ENCODE measurements around the gene MFRP. TPM values are rescaled to one million over a fixed set of nuclear protein-coding genes. Genes with fewer than 3 reads are reported as not detected.

Gene MFRP
- total and polyA plus RNA-seq, 9 of the 15 experiments (the other 6 are each of a cell fraction or from before 2014, with no cell fraction given) = not detected

DNA sequence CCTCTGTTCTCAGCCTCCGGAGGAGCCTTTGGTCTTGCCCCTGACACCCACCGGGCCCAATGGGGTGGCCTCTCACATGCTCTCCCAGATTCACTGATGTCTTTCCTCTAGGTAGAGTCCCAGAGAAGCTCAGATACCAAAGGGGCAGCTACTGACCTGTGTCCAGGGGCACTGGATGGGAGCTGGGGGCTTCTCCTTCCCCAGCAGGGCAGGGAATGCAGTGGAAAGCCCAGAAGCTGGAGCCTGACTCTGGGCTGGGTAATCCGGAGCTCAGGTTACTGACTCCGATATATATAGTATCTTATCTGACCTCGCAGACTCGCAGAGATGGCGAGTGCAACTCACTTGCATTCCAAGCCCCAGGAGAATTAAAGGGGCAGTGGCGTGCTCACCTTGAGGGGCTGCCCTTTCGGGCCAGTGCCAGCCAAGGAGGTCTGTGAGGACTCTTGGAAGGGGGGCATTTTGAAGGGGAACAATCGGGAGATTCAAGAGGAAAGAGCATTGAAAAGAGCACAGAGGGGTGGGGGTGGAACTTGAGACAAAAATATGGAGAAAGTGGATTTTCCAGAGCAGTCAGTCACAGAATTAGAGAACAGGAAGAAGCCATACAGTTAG is 32.5 kb upstream of the MFRP start:
- peak overlapping the region; percentile 71 for H3K4me2 ChIP-seq (ENCODE audit: insufficient read depth, low read length)
- H3K36me3 ChIP-seq (ENCODE audit: control insufficient read depth, insufficient read depth, low read length) = peaks cover 10% of the 10 kb centered on the region; the same call in 1 of the 3 replicates
- H3K79me2 ChIP-seq (ENCODE audit: control insufficient read depth, insufficient read depth, low read length) = peaks cover 25% of the 10 kb centered on the region
- intact Hi-C loops (cut with micrococcal nuclease) = loop anchor here (5.0 kb wide), 1 partner anchor 272 kb away; the partner anchor contains the start of gene C2CD2L
- H3K9ac ChIP-seq (ENCODE audit: insufficient read depth in 1 of 2, low read depth in 2 of 2, low read length in 2 of 2) = peak overlapping the region; percentile 66 to 73
- under 1% methylated on average over 9 of the region's 10 CpGs for WGBS (ENCODE audit: insufficient coverage, low coverage, missing lambda C conversion rate)
- POLR2A ChIA-PET = interaction anchor here (0.6 to 6.0 kb wide), 10 partner anchors 11 to 284 kb away, joined by 3 to 34 read pairs (median 3); no protein-coding TSS in a partner anchor
- peak overlapping the region; percentile 26 for H3K4me3 ChIP-seq
- FAIRE-seq (peak; percentile 76), DNase-seq (ENCODE audit: extremely low read depth in 1 of 4, low spot score in 3 of 4) (peak in 3 of 4 experiments; percentile 23 to 85 (median 64)), ATAC-seq (peak; percentile 58)
- in situ Hi-C loops (cut with MboI) = no loop called here
- no peaks in the 10 kb centered on the region for H3K27me3 ChIP-seq (ENCODE audit: control insufficient read depth in 2 of 2, insufficient read depth in 2 of 2, low read length in 2 of 2)
- BruUV-seq (replicated peaks) = no TSS peak
- no peaks in the 10 kb centered on the region for H3K9me1 ChIP-seq (ENCODE audit: control insufficient read depth, insufficient read depth, low read length)
- H3K27ac ChIP-seq (ENCODE audit: extremely low read depth, low read depth, low read length) = peak overlapping the region; percentile 72
- 0 out of 2 replicates have a peak overlapping the region, but pooled peaks have one; percentile 57 for H2AFZ ChIP-seq (ENCODE audit: low read depth, low read length)
- H4K20me1 ChIP-seq (replicated peaks; ENCODE audit: control insufficient read depth, insufficient read depth, low read length) = peaks cover 5% of the 10 kb centered on the region; the same call in 1 of the 2 replicates
- CTCF ChIA-PET (ENCODE audit: low intra/inter-chr PET ratio) = interaction anchor here (4.2 kb wide), 1 partner anchor 22 kb away, joined by 27 read pairs; no protein-coding TSS in a partner anchor
- peaks cover 64 to 72% of the 10 kb centered on the region in 2 experiments for H3K4me1 ChIP-seq (replicated peaks in 1 of 2; ENCODE audit: control insufficient read depth in 2 of 2, insufficient read depth in 2 of 2, low read length in 2 of 2)
- H3K9me3 ChIP-seq (replicated peaks; ENCODE audit: control insufficient read depth, insufficient read depth, low read depth, low read length) = no peaks in the 10 kb centered on the region; the same call in 1 of the 2 replicates
- no peak for TF ChIP-seq NONO (IDR thresholded peaks at IDR 0.05; ENCODE audit: low read depth in 2 of 2, low read length in 1 of 2)
- TF ChIP-seq, protein P1, sequence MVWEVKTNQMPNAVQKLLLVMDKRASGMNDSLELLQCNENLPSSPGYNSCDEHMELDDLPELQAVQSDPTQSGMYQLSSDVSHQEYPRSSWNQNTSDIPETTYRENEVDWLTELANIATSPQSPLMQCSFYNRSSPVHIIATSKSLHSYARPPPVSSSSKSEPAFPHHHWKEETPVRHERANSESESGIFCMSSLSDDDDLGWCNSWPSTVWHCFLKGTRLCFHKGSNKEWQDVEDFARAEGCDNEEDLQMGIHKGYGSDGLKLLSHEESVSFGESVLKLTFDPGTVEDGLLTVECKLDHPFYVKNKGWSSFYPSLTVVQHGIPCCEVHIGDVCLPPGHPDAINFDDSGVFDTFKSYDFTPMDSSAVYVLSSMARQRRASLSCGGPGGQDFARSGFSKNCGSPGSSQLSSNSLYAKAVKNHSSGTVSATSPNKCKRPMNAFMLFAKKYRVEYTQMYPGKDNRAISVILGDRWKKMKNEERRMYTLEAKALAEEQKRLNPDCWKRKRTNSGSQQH (CRISPR knock-in tag; IDR thresholded peaks at IDR 0.05) = no peak
- no peak for TF ChIP-seq ZNF695 (CRISPR knock-in tag; IDR thresholded peaks at IDR 0.05)
- no peak for TF ChIP-seq PHB (CRISPR knock-in tag; IDR thresholded peaks at IDR 0.05)
- no peak for TF ChIP-seq HLTF (IDR thresholded peaks at IDR 0.05)
- no peak for TF ChIP-seq PCBP2 (IDR thresholded peaks at IDR 0.05; ENCODE audit: low read depth, low read length, poor library complexity, severe bottlenecking)
- TF ChIP-seq SIN3B (IDR thresholded peaks at IDR 0.05; ENCODE audit: low read depth) = no peak
- peak; percentile 23; the same call in 1 of the 2 replicates for TF ChIP-seq ZFX (CRISPR knock-in tag; IDR thresholded peaks at IDR 0.05)
- TF ChIP-seq, protein P2, sequence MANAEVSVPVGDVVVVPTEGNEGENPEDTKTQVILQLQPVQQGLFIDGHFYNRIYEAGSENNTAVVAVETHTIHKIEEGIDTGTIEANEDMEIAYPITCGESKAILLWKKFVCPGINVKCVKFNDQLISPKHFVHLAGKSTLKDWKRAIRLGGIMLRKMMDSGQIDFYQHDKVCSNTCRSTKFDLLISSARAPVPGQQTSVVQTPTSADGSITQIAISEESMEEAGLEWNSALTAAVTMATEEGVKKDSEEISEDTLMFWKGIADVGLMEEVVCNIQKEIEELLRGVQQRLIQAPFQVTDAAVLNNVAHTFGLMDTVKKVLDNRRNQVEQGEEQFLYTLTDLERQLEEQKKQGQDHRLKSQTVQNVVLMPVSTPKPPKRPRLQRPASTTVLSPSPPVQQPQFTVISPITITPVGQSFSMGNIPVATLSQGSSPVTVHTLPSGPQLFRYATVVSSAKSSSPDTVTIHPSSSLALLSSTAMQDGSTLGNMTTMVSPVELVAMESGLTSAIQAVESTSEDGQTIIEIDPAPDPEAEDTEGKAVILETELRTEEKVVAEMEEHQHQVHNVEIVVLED (CRISPR knock-in tag; IDR thresholded peaks at IDR 0.05) = no peak
- no peak for TF ChIP-seq ZNF23 (CRISPR knock-in tag; IDR thresholded peaks at IDR 0.05)
- TF ChIP-seq ETS2 (tag; IDR thresholded peaks at IDR 0.05; ENCODE audit: borderline replicate concordance, poor library complexity, severe bottlenecking) = no peak
- no peak for TF ChIP-seq ILF3 (IDR thresholded peaks at IDR 0.05; ENCODE audit: borderline replicate concordance)
- no peak for TF ChIP-seq PHTF2 (CRISPR knock-in tag; IDR thresholded peaks at IDR 0.05)
- TF ChIP-seq ZNF274 (IDR thresholded peaks at IDR 0.05; ENCODE audit: borderline replicate concordance, low read depth, low read length) = no peak
- no peak for TF ChIP-seq HDGF (IDR thresholded peaks at IDR 0.05)
- TF ChIP-seq TCFL5 (CRISPR knock-in tag; conservative IDR thresholded peaks at IDR 0.05) = no peak
- no peak for TF ChIP-seq KAT8 (IDR thresholded peaks at IDR 0.05; ENCODE audit: low read depth)
- TF ChIP-seq ETV1 (tag; conservative IDR thresholded peaks at IDR 0.05; ENCODE audit: low read depth) = no peak
- TF ChIP-seq ZNF551 (CRISPR knock-in tag; IDR thresholded peaks at IDR 0.05) = no peak

Data from K562 (cell line).